H1 (cell line): Measurements from ENCODE around the gene ABHD18.

Source experiments
- CBX8 ChIP-seq: fragments of 300-800, 300-1000 bp; sonication (generic); IDR thresholded peaks from 2 replicates; pipeline ENCODE4 v1.7.1; 2016; ENCODE audit warnings: low read depth, low read length, borderline replicate concordance
- CHD1 ChIP-seq: IDR thresholded peaks from 2 replicates; pipeline ENCODE4 v1.6.1; 2012; ENCODE audit warnings: low read depth, low read length, improper control_type of control experiment
- HDAC2 ChIP-seq, 2 experiments: fragments of 300-600 bp in 1 of 2; sonication (generic) in 1 of 2; IDR thresholded peaks; 2 replicates each; pipeline ENCODE4 v1.6.1; 2011 to 2012; ENCODE audit warnings: low read depth in 2 of 2, low read length in 2 of 2, mild to moderate bottlenecking in 2 of 2, moderate library complexity in 2 of 2, borderline replicate concordance in 1 of 2, inconsistent platforms in 1 of 2
- JUND ChIP-seq: IDR thresholded peaks from 2 replicates; pipeline ENCODE4 v1.6.1; 2011; ENCODE audit warnings: mild to moderate bottlenecking, improper control_type of control experiment, low read length
- POLR2A ChIP-seq, 2 experiments: IDR thresholded peaks; 1 replicate in 1 of 2; 2 replicates in 1 of 2; pipeline ENCODE4 v1.6.1; 2011; ENCODE audit warnings: low read depth in 2 of 2, low read length in 2 of 2, mild to moderate bottlenecking in 2 of 2; ENCODE audit errors: control extremely low read depth in 1 of 2
- TF ChIP-seq, protein P1 (sequence below), 3 experiments: IDR thresholded peaks; 1 replicate in 2 of 3; 2 replicates in 1 of 3; pipeline versions ENCODE4 v1.5.1 to v1.6.1; 2011; ENCODE audit warnings: low read length in 3 of 3, mild to moderate bottlenecking in 3 of 3, inconsistent platforms in 2 of 3, low read depth in 1 of 3, moderate library complexity in 1 of 3; ENCODE audit not compliant: insufficient read depth in 1 of 3; ENCODE audit errors: control extremely low read depth in 1 of 3

DNA sequence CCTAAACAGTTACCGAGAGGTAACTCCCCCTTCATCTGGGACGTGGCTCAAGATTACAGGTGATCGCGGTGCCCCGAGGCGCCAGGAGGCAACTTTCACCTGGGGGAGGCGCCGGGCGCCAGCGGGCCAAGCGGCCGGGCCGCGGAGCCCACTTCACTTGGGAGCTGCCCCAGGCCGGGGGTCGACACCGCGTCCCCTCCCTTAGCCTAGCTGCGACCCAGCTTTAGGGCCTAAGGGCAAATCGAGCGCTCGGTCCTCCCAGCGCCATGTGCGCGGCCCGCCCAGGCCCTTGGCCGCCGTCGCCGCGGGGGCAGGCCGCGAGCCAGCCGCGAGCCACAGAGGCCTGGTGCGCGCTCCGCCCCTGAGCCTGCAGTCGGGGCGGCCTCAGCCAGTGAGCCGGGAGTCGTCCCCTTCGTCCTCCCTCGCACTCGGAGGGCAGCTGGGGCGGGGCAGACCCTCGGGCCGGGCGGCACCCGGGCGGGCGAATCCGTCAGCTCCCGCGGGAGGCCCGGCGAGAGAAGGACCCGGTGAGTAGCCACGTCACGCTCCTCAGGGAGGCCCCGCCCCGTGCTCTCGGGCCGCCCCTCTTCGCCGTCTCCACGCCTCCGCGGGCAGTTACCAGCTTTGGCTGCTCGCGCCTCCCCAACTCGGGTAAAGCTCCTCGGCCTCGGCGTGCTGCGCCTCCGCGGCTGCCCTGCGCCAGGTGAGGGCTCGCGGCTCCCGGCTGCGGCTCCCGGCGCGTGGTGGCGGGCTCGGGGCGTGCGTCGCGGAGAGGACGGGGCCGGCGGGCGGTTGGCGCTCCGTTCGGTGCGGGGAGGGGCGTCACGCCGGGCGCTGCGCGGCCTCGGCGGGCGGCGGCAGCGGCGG is 95.7 kb downstream of the ABHD18 start, which contains the start of gene LARP1B:
- peak in 1 of 2 experiments; percentile 80; a peak in 2 of 4 replicates for TF ChIP-seq HDAC2 (IDR thresholded peaks at IDR 0.05; ENCODE audit: borderline replicate concordance in 1 of 2, low read depth in 2 of 2, low read length in 2 of 2)
- TF ChIP-seq, protein P1, sequence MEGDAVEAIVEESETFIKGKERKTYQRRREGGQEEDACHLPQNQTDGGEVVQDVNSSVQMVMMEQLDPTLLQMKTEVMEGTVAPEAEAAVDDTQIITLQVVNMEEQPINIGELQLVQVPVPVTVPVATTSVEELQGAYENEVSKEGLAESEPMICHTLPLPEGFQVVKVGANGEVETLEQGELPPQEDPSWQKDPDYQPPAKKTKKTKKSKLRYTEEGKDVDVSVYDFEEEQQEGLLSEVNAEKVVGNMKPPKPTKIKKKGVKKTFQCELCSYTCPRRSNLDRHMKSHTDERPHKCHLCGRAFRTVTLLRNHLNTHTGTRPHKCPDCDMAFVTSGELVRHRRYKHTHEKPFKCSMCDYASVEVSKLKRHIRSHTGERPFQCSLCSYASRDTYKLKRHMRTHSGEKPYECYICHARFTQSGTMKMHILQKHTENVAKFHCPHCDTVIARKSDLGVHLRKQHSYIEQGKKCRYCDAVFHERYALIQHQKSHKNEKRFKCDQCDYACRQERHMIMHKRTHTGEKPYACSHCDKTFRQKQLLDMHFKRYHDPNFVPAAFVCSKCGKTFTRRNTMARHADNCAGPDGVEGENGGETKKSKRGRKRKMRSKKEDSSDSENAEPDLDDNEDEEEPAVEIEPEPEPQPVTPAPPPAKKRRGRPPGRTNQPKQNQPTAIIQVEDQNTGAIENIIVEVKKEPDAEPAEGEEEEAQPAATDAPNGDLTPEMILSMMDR (IDR thresholded peaks at IDR 0.05; ENCODE audit: control extremely low read depth in 1 of 3, insufficient read depth in 1 of 3, low read depth in 1 of 3, low read length in 3 of 3): no peak
- TF ChIP-seq JUND: no peak
- no peak for TF ChIP-seq CBX8
- peak; percentile 35; the same call in 1 of the 2 replicates for TF ChIP-seq CHD1
- TF ChIP-seq POLR2A (IDR thresholded peaks at IDR 0.05; ENCODE audit: control extremely low read depth in 1 of 2, low read depth in 2 of 2, low read length in 2 of 2): peak; percentile 89 to 96
